Hepatocyte (in vitro differentiated cells): ENCODE data around the gene CDC42EP2. TPM values are rescaled to one million over a fixed set of nuclear protein-coding genes. Genes with fewer than 3 reads are reported as not detected.

Experiments
- DNase-seq: peaks from one replicate; pipeline ENCODE4 v3.0.0-alpha.2; 2016; ENCODE audit warnings: low spot score
- H2AFZ ChIP-seq: fragments of 200-600 bp; sonication (generic); 2 replicates; pipeline ENCODE4 v1.6.0; 2016; ENCODE audit warnings: antibody characterized with exemption, mild to moderate bottlenecking
- H3K27ac ChIP-seq: fragments of 200-600 bp; sonication (generic); 2 replicates; pipeline ENCODE4 v1.5.1; 2016; ENCODE audit warnings: mild to moderate bottlenecking
- H3K27me3 ChIP-seq: fragments of 200-600 bp; sonication (generic); 2 replicates; pipeline ENCODE4 v1.6.1; 2016
- H3K36me3 ChIP-seq: fragments of 200-600 bp; sonication (generic); replicated peaks from 2 replicates; pipeline ENCODE4 v1.5.1; 2016; ENCODE audit warnings: low read depth; ENCODE audit not compliant: insufficient read depth
- H3K4me1 ChIP-seq: fragments of 200-600 bp; sonication (generic); 2 replicates; pipeline ENCODE4 v1.5.1; 2016; ENCODE audit warnings: mild to moderate bottlenecking, moderate library complexity; ENCODE audit not compliant: insufficient read depth
- H3K4me2 ChIP-seq: fragments of 200-600 bp; sonication (generic); 2 replicates; pipeline ENCODE4 v1.6.0; 2016
- H3K4me3 ChIP-seq: fragments of 200-600 bp; sonication (generic); 2 replicates; pipeline ENCODE4 v1.5.1; 2016; ENCODE audit warnings: mild to moderate bottlenecking
- H3K79me2 ChIP-seq: fragments of 200-600 bp; sonication (generic); 2 replicates; pipeline ENCODE4 v1.6.0; 2017; ENCODE audit warnings: mild to moderate bottlenecking
- H3K9me2 ChIP-seq: fragments of 200-600 bp; sonication (generic); replicated peaks from 2 replicates; pipeline ENCODE4 v1.6.0; 2017; ENCODE audit warnings: mild to moderate bottlenecking; ENCODE audit not compliant: insufficient read depth
- H3K9me3 ChIP-seq: fragments of 200-600 bp; sonication (generic); 2 replicates; pipeline ENCODE4 v1.5.1; 2016; ENCODE audit warnings: low read depth, mild to moderate bottlenecking
- H4K20me1 ChIP-seq: fragments of 200-600 bp; sonication (generic); 2 replicates; pipeline ENCODE4 v1.6.0; 2016; ENCODE audit warnings: mild to moderate bottlenecking; ENCODE audit not compliant: insufficient read depth, poor library complexity, severe bottlenecking
- CTCF ChIP-seq: fragments of 200-600 bp; sonication (generic); IDR thresholded peaks from 2 replicates; pipeline ENCODE4 v1.5.1; 2016; ENCODE audit warnings: antibody characterized with exemption, mild to moderate bottlenecking; ENCODE audit not compliant: poor library complexity
- EZH2 ChIP-seq: fragments of 200-600 bp; sonication (generic); IDR thresholded peaks from 2 replicates; pipeline ENCODE4 v1.6.1; 2016; ENCODE audit warnings: antibody characterized with exemption, mild to moderate bottlenecking, borderline replicate concordance
- EZH2phosphoT487 ChIP-seq: fragments of 200-600 bp; sonication (generic); IDR thresholded peaks from one replicate; pipeline ENCODE4 v1.6.1; 2018; ENCODE audit warnings: antibody characterized with exemption, mild to moderate bottlenecking, low read depth, moderate library complexity; ENCODE audit not compliant: unreplicated experiment, severe bottlenecking
- whole genome bisulfite sequencing: methylation state at CpG from one replicate; pipeline ENCODE4 v1.1.6; 2016; ENCODE audit warnings: low lambda C conversion rate; ENCODE audit errors: missing lambda C conversion rate; 5-methylcytosine and 5-hydroxymethylcytosine counted together
- polyA plus RNA-seq: library from polyadenylated mRNA; unstranded; fragments of >200 nt; fragmentation: Nextera tagmentation; extraction: Ambion mirVana; gene quantifications from 2 replicates; pipeline ENCODE4 v1.2.1, GENCODE V29; 2016
- total RNA-seq: library from RNA; depleted of rRNA; stranded (reverse); fragments of >200 nt; gene quantifications from 2 replicates; pipeline ENCODE4 v1.2.3, GENCODE V29; 2014

The CDC42EP2 gene
- total and polyA plus RNA-seq, 2 experiments from 2014 or later: 21.7 to 35.0 TPM

DNA sequence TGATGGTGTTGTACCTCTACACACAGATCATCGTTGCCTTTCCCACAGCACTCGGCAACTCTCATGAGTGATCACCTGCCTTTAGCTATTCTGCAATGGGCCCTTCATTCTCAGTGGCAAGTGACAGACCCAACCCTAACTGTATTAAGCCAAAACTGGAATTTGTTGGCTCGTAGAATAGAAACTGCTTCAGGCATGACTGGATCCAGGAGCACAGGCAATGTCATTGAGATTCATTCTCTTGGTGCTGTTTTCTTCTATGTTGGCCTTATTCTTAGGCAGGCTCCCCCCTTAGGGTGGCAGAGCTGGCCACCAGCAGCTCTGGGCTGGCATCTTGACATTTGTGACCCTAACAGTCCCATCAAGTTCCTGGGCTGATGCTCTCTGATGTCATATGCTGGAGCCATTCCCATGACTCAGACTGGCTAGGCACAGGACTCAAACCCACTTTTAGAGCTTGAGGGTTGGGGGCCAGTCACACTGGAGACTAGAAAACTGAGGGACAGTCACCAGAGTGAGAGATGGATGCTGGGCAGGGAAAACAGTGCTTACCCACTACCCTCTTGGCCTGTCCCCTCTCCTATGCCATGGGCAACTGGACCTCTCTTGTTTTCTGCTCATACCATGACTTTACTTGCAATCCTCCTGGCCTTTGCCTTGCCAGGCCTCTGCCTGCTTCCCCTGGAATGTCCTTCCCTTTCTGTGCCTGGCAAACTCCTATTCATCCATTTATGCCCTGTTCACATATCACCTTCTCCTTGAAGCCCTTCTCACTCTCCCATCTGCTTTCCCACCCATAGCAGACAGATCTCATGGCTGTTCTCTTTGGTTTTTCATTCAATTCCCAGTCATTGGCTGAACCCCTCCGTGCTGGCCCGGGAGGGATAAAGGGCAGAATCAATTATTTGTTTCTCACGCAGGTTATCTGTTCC, 7.1 kb upstream of the CDC42EP2 start:
- Histone ChIP-seq H3K4me1 (peaks cover 55% of the 10 kb centered on the region), H3K4me3 (no peak overlapping the region), H3K36me3 (no peaks in the 10 kb centered on the region), H3K79me2 (peaks cover 20% of the 10 kb centered on the region), H4K20me1 (no peaks in the 10 kb centered on the region), H3K27me3 (no peaks in the 10 kb centered on the region), H2AFZ (no peak overlapping the region), H3K9me3 (no peaks in the 10 kb centered on the region), H3K4me2 (no peak overlapping the region), H3K9me2 (no peaks in the 10 kb centered on the region), H3K27ac (peak overlapping the region; percentile 43)
- no peak for TF ChIP-seq CTCF
- TF ChIP-seq EZH2: no peak
- no peak for TF ChIP-seq EZH2phosphoT487
- no peak for DNase-seq
- WGBS: 75% methylated on average over 6 of the region's 6 CpGs

- DNase-seq: no peak
Observed at GRCh38 chr11:65308281-65308891, 6.3 kb upstream of the CDC42EP2 start.

DNA sequence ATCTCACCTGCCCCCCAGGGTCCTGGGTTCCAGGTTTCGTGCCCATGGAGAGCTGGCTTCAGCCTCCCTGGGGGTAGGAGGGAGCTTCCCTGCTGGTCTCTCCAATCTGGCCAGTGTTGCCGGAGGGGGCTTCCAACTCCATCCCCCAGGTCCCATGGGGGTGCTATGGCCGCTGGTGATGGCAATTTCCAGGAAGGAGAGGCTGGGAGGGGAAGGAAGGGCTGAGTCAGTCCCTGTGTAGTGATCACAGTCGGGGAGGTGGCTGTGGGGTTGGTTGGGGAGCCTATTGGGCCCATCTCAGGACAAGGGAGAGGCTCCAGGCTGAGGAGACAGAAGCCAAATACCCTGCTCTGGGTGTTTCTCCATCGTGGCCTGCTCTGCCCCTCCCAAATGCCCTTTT, 5.7 kb upstream of the CDC42EP2 start:
- no peaks in the 10 kb centered on the region for H3K27me3 ChIP-seq
- no peak overlapping the region for H2AFZ ChIP-seq
- H3K79me2 ChIP-seq: peaks cover 29% of the 10 kb centered on the region
- no peak overlapping the region for H3K4me3 ChIP-seq
- no peaks in the 10 kb centered on the region for H3K9me2 ChIP-seq
- no peak for TF ChIP-seq EZH2
- no peak for TF ChIP-seq EZH2phosphoT487
- TF ChIP-seq CTCF: no peak
- peaks cover 62% of the 10 kb centered on the region for H3K4me1 ChIP-seq
- no peaks in the 10 kb centered on the region for H4K20me1 ChIP-seq
- H3K4me2 ChIP-seq: no peak overlapping the region
- H3K36me3 ChIP-seq: no peaks in the 10 kb centered on the region
- no peaks in the 10 kb centered on the region for H3K9me3 ChIP-seq
- no peak overlapping the region for H3K27ac ChIP-seq
- 87% methylated on average over 5 of the region's 5 CpGs for WGBS
- DNase-seq: no peak

More at GRCh38 chr11:65308281-65308891, 6.3 kb upstream of the CDC42EP2 start:
- Histone ChIP-seq H3K4me1 (peaks cover 56% of the 10 kb centered on the region), H3K4me2 (no peak overlapping the region), H3K9me2 (no peaks in the 10 kb centered on the region), H3K9me3 (no peaks in the 10 kb centered on the region), H2AFZ (no peak overlapping the region), H3K4me3 (no peak overlapping the region), H3K79me2 (peaks cover 26% of the 10 kb centered on the region), H3K27ac (peak overlapping the region; percentile 43), H3K27me3 (no peaks in the 10 kb centered on the region), H3K36me3 (no peaks in the 10 kb centered on the region), H4K20me1 (no peaks in the 10 kb centered on the region)
- 67% methylated on average over 7 of the region's 7 CpGs for WGBS
- no peak for TF ChIP-seq EZH2
- TF ChIP-seq CTCF: no peak
- no peak for TF ChIP-seq EZH2phosphoT487
